Cardiac fibroblast (primary cell): ENCODE data around the gene PAFAH1B1.

ENCODE experiments used
- DNase-seq, 2 donors: peaks; one replicate each; pipeline versions ENCODE4 v3.0.0 to v3.0.0-alpha.2; 2010; ENCODE audit warnings: low read depth in 2 of 2
- H3K4me3 ChIP-seq, 2 donors: replicated peaks in 1 of 2; 1 replicate in 1 of 2; 2 replicates in 1 of 2; pipeline ENCODE4 v1.5.1; 2011; ENCODE audit warnings: low read depth in 2 of 2, low read length in 2 of 2, mild to moderate bottlenecking in 2 of 2, moderate library complexity in 1 of 2
- CTCF ChIP-seq: IDR thresholded peaks from one replicate; pipeline ENCODE4 v1.5.1; 2011; ENCODE audit warnings: low read depth, mild to moderate bottlenecking, low read length, inconsistent platforms

PAFAH1B1 gene

GRCh38 chr17:2701161-2701995 lies 107.9 kb downstream of the PAFAH1B1 start:
- no peak overlapping the region for H3K4me3 ChIP-seq
- TF ChIP-seq CTCF: no peak
- DNase-seq: no peak

- DNase-seq: no peak
- no peak for TF ChIP-seq CTCF
- H3K4me3 ChIP-seq: no peak overlapping the region
These were observed 108.7 kb downstream of the PAFAH1B1 start for GRCh38 chr17:2701996-2702741.

GRCh38 chr17:2703181-2703580 lies 109.7 kb downstream of the PAFAH1B1 start:
- DNase-seq: no peak
- TF ChIP-seq CTCF: no peak
- no peak overlapping the region for H3K4me3 ChIP-seq

- TF ChIP-seq CTCF: no peak
- DNase-seq: no peak
- no peak overlapping the region for H3K4me3 ChIP-seq
These were observed 110.2 kb downstream of the PAFAH1B1 start for GRCh38 chr17:2703606-2704005.

- no peak overlapping the region for H3K4me3 ChIP-seq
- no peak for DNase-seq
- no peak for TF ChIP-seq CTCF
These were observed 110.8 kb downstream of the PAFAH1B1 start for GRCh38 chr17:2704031-2704889.

- no peak for TF ChIP-seq CTCF
- H3K4me3 ChIP-seq: no peak overlapping the region
- DNase-seq: no peak
These were observed 111.4 kb downstream of the PAFAH1B1 start for GRCh38 chr17:2704890-2705248.
